ENCODE measurements around the gene FAM83E. TPM values are rescaled to one million over a fixed set of nuclear protein-coding genes. Genes with fewer than 3 reads are reported as not detected.

Gene FAM83E
- total RNA-seq, 1 donor from 2014 or later, result not detected

GRCh38 chr19:48615231-48616040 is 560 bp upstream of the FAM83E start:
- Histone ChIP-seq H3K9me3 (no peaks in the 10 kb centered on the region), H3K27me3 (no peaks in the 10 kb centered on the region), H3K36me3 (peaks cover 18 to 29% of the 10 kb centered on the region in 2 donors), H3K27ac (no peak overlapping the region), H3K4me1 (peaks cover 10 to 19% of the 10 kb centered on the region in 2 donors), H3K4me3 (no peak overlapping the region)
- TF ChIP-seq CTCF (IDR thresholded peaks at IDR 0.05), result no peak
- intact Hi-C loops (cut with DNase I), result no loop called here
- no peak for DNase-seq (ENCODE audit: low spot score in 2 of 2)

GRCh38 chr19:48613852-48614435 is 932 bp downstream of the FAM83E start:
- Histone ChIP-seq H3K36me3 (peaks cover 18 to 29% of the 10 kb centered on the region in 2 donors), H3K4me3 (no peak overlapping the region), H3K4me1 (peaks cover 10 to 14% of the 10 kb centered on the region in 2 donors), H3K27me3 (no peaks in the 10 kb centered on the region), H3K9me3 (no peaks in the 10 kb centered on the region), H3K27ac (no peak overlapping the region)
- DNase-seq (ENCODE audit: low spot score in 2 of 2), result no peak
- no peak for TF ChIP-seq CTCF (IDR thresholded peaks at IDR 0.05)
- intact Hi-C loops (cut with DNase I), result no loop called here

GRCh38 chr19:48613024-48613851 is 1.6 kb downstream of the FAM83E start:
- H3K27me3 ChIP-seq, result no peaks in the 10 kb centered on the region
- no peaks in the 10 kb centered on the region for H3K9me3 ChIP-seq
- H3K4me1 ChIP-seq, result peaks cover 8 to 13% of the 10 kb centered on the region in 2 donors
- no peak for DNase-seq (ENCODE audit: low spot score in 2 of 2)
- peaks cover 18 to 29% of the 10 kb centered on the region in 2 donors for H3K36me3 ChIP-seq
- H3K27ac ChIP-seq, result no peak overlapping the region
- intact Hi-C loops (cut with DNase I), result no loop called here
- TF ChIP-seq CTCF (IDR thresholded peaks at IDR 0.05), result no peak
- no peak overlapping the region for H3K4me3 ChIP-seq

- Histone ChIP-seq H3K27ac (no peak overlapping the region), H3K4me1 (no peaks in the 10 kb centered on the region), H3K4me3 (no peak overlapping the region), H3K9me3 (no peaks in the 10 kb centered on the region), H3K27me3 (no peaks in the 10 kb centered on the region), H3K36me3 (peaks cover 14 to 22% of the 10 kb centered on the region in 2 donors)
- intact Hi-C loops (cut with DNase I), result no loop called here
- no peak for TF ChIP-seq CTCF (IDR thresholded peaks at IDR 0.05)
- no peak for DNase-seq (ENCODE audit: low spot score in 2 of 2)
Measured at GRCh38 chr19:48611872-48612271, 3.0 kb downstream of the FAM83E start.

GRCh38 chr19:48609571-48610108 is 5.2 kb downstream of the FAM83E start:
- Histone ChIP-seq H3K27ac (no peak overlapping the region), H3K9me3 (no peaks in the 10 kb centered on the region), H3K36me3 (no peaks in the 10 kb centered on the region), H3K27me3 (no peaks in the 10 kb centered on the region), H3K4me3 (no peak overlapping the region), H3K4me1 (no peaks in the 10 kb centered on the region)
- intact Hi-C loops (cut with DNase I), result no loop called here
- no peak for TF ChIP-seq CTCF (IDR thresholded peaks at IDR 0.05)
- no peak for DNase-seq (ENCODE audit: low spot score in 2 of 2)

Measured in ascending aorta (tissue), 2 donors.